ENCODE measurements around the gene CDH4. TPM values are rescaled to one million over a fixed set of nuclear protein-coding genes. Genes with fewer than 3 reads are reported as not detected.

The CDH4 gene
- total and polyA plus RNA-seq, 2 donors (not counting 1 experiment from before 2014, with no cell fraction given), result not detected

GRCh38 chr20:61575151-61575937 is 323.3 kb downstream of the CDH4 start:
- ChIA-PET POLR2A (no interaction called here), CTCF (no interaction called here)
- no peaks in the 10 kb centered on the region for H4K20me1 ChIP-seq (ENCODE audit: control insufficient read depth, insufficient read depth, low read length, poor library complexity, severe bottlenecking)
- intact Hi-C loops (cut with micrococcal nuclease), result no loop called here
- H3K9me3 ChIP-seq (ENCODE audit: control extremely low read depth in 1 of 3, control insufficient read depth in 2 of 3, insufficient read depth in 1 of 3, low read length in 2 of 3), result peaks cover 0 to 27% (median 0%) of the 10 kb centered on the region in 3 donors
- Mint-ChIP-seq H3K27ac (no peak overlapping the region), H3K27me3 (no peaks in the 10 kb centered on the region), H3K9me3 (ENCODE audit: insufficient read depth) (no peaks in the 10 kb centered on the region), H3K4me3 (no peak overlapping the region), H3K4me1 (no peaks in the 10 kb centered on the region)
- H3K4me3 ChIP-seq (ENCODE audit: control extremely low read depth in 1 of 5, extremely low read depth in 1 of 5, insufficient read depth in 1 of 5, low read depth in 2 of 5, low read length in 4 of 5), result no peak overlapping the region
- H2AFZ ChIP-seq (ENCODE audit: insufficient read depth, low read depth, low read length, poor library complexity, severe bottlenecking), result no peak overlapping the region
- no peaks in the 10 kb centered on the region for H3K79me2 ChIP-seq (ENCODE audit: control insufficient read depth, insufficient read depth, low read length)
- ATAC-seq (ENCODE audit: low read depth) (no peak), DNase-seq (no peak)
- H3K36me3 ChIP-seq (replicated peaks in 1 of 2; ENCODE audit: control extremely low read depth in 1 of 2, control insufficient read depth in 1 of 2, extremely low read depth in 1 of 2, insufficient read depth in 2 of 2, low read length in 1 of 2), result no peaks in the 10 kb centered on the region
- no peak overlapping the region for H3K27ac ChIP-seq (ENCODE audit: low read length in 2 of 2)
- H3K27me3 ChIP-seq (replicated peaks in 1 of 4; ENCODE audit: control extremely low read depth in 1 of 4, control insufficient read depth in 3 of 4, insufficient read depth in 4 of 4, low read length in 3 of 4), result no peaks in the 10 kb centered on the region
- no peak overlapping the region for H3K4me2 ChIP-seq (replicated peaks; ENCODE audit: low read depth, low read length, poor library complexity, severe bottlenecking)
- TF ChIP-seq CTCF (IDR thresholded peaks at IDR 0.05) (no peak), EZH2 (IDR thresholded peaks at IDR 0.05; ENCODE audit: borderline replicate concordance, insufficient read depth, low read depth, low read length, poor library complexity, severe bottlenecking) (no peak)
- WGBS (ENCODE audit: insufficient coverage), result 90% methylated on average over 2 of the region's 6 CpGs
- no peaks in the 10 kb centered on the region for H3K4me1 ChIP-seq (ENCODE audit: control insufficient read depth in 2 of 2, insufficient read depth in 2 of 2, low read length in 2 of 2)
- no peak overlapping the region for H3K9ac ChIP-seq (ENCODE audit: low read length)

GRCh38 chr20:61576372-61576771 is 324.3 kb downstream of the CDH4 start:
- Histone ChIP-seq H3K27ac (ENCODE audit: low read length in 2 of 2) (no peak overlapping the region), H3K9me3 (ENCODE audit: control extremely low read depth in 1 of 3, control insufficient read depth in 2 of 3, insufficient read depth in 1 of 3, low read length in 2 of 3) (peaks cover 0 to 31% (median 0%) of the 10 kb centered on the region in 3 donors), H3K27me3 (replicated peaks in 1 of 4; ENCODE audit: control extremely low read depth in 1 of 4, control insufficient read depth in 3 of 4, insufficient read depth in 4 of 4, low read length in 3 of 4) (no peaks in the 10 kb centered on the region), H3K4me3 (ENCODE audit: control extremely low read depth in 1 of 5, extremely low read depth in 1 of 5, insufficient read depth in 1 of 5, low read depth in 2 of 5, low read length in 4 of 5) (no peak overlapping the region), H3K36me3 (replicated peaks in 1 of 2; ENCODE audit: control extremely low read depth in 1 of 2, control insufficient read depth in 1 of 2, extremely low read depth in 1 of 2, insufficient read depth in 2 of 2, low read length in 1 of 2) (no peaks in the 10 kb centered on the region), H3K79me2 (ENCODE audit: control insufficient read depth, insufficient read depth, low read length) (no peaks in the 10 kb centered on the region), H3K4me2 (replicated peaks; ENCODE audit: low read depth, low read length, poor library complexity, severe bottlenecking) (no peak overlapping the region), H4K20me1 (ENCODE audit: control insufficient read depth, insufficient read depth, low read length, poor library complexity, severe bottlenecking) (no peaks in the 10 kb centered on the region), H2AFZ (ENCODE audit: insufficient read depth, low read depth, low read length, poor library complexity, severe bottlenecking) (no peak overlapping the region), H3K4me1 (ENCODE audit: control insufficient read depth in 2 of 2, insufficient read depth in 2 of 2, low read length in 2 of 2) (no peaks in the 10 kb centered on the region), H3K9ac (ENCODE audit: low read length) (no peak overlapping the region)
- intact Hi-C loops (cut with micrococcal nuclease), result no loop called here
- Mint-ChIP-seq H3K27ac (no peak overlapping the region), H3K4me1 (no peaks in the 10 kb centered on the region), H3K9me3 (ENCODE audit: insufficient read depth) (no peaks in the 10 kb centered on the region), H3K27me3 (no peaks in the 10 kb centered on the region), H3K4me3 (no peak overlapping the region)
- POLR2A ChIA-PET, result no interaction called here
- CTCF ChIA-PET, result no interaction called here
- ATAC-seq (ENCODE audit: low read depth) (no peak), DNase-seq (no peak)
- TF ChIP-seq EZH2 (IDR thresholded peaks at IDR 0.05; ENCODE audit: borderline replicate concordance, insufficient read depth, low read depth, low read length, poor library complexity, severe bottlenecking) (no peak), CTCF (IDR thresholded peaks at IDR 0.05) (no peak)
- 92% methylated on average over 2 of the region's 5 CpGs for WGBS (ENCODE audit: insufficient coverage)

Data from B cell (primary cell).